Neuronal stem cell (in vitro differentiated cells): ENCODE results near the gene DOK4.
A peak's percentile ranks its signal among the peaks of the same experiment; 100 is the strongest.
"Not testable (repeated sequence)": the region's sequence is repeated elsewhere in the genome, so short reads cannot be mapped to it uniquely, and the experiment has no call there.

ENCODE experiments used
- DNase-seq: peaks from one replicate; pipeline ENCODE4 v3.0.0-alpha.2; 2013; ENCODE audit warnings: low spot score
- H2AFZ ChIP-seq: one replicate; pipeline ENCODE4 v1.6.1; 2013; ENCODE audit warnings: mild to moderate bottlenecking, low read length, inconsistent platforms
- H2AK5ac ChIP-seq: 2 replicates; pipeline ENCODE4 v1.6.1; 2013; ENCODE audit warnings: low read depth, mild to moderate bottlenecking, inconsistent platforms, low read length, moderate library complexity, mixed read lengths
- H2BK120ac ChIP-seq: 2 replicates; pipeline ENCODE4 v1.6.1; 2013; ENCODE audit warnings: low read depth, mild to moderate bottlenecking, inconsistent platforms, low read length, moderate library complexity, mixed read lengths
- H2BK12ac ChIP-seq: one replicate; pipeline ENCODE4 v1.6.1; 2013; ENCODE audit warnings: low read length, inconsistent platforms
- H2BK15ac ChIP-seq: 2 replicates; pipeline ENCODE4 v1.6.1; 2013; ENCODE audit warnings: mild to moderate bottlenecking, low read length, inconsistent platforms, mixed read lengths
- H2BK5ac ChIP-seq: one replicate; pipeline ENCODE4 v1.6.1; 2013; ENCODE audit warnings: inconsistent platforms, mild to moderate bottlenecking, low read length, moderate library complexity
- H3K14ac ChIP-seq: one replicate; pipeline ENCODE4 v1.6.1; 2013; ENCODE audit warnings: low read length, inconsistent platforms
- H3K18ac ChIP-seq: 2 replicates; pipeline ENCODE4 v1.6.1; 2013; ENCODE audit warnings: low read length, inconsistent platforms
- H3K23ac ChIP-seq: 2 replicates; pipeline ENCODE4 v1.6.1; 2013; ENCODE audit warnings: low read depth, mild to moderate bottlenecking, mixed read lengths, low read length, inconsistent platforms; ENCODE audit not compliant: poor library complexity
- H3K27ac ChIP-seq: replicated peaks from 3 replicates; pipeline ENCODE4 v1.5.1; 2013; ENCODE audit warnings: low read length, inconsistent platforms
- H3K27me3 ChIP-seq, 3 experiments: 2 replicates each; pipeline ENCODE4 v1.6.1; 2013; ENCODE audit warnings: low read length in 3 of 3, mild to moderate bottlenecking in 2 of 3, inconsistent platforms in 1 of 3, low read depth in 1 of 3, mixed read lengths in 1 of 3, moderate library complexity in 1 of 3; ENCODE audit not compliant: control insufficient read depth in 3 of 3, insufficient read depth in 3 of 3
- H3K36me3 ChIP-seq, 2 donors: replicated peaks in 1 of 2; 2 replicates each; pipeline ENCODE4 v1.6.1; 2013; ENCODE audit warnings: low read length in 2 of 2; ENCODE audit not compliant: control insufficient read depth in 2 of 2, insufficient read depth in 2 of 2
- H3K4ac ChIP-seq: 2 replicates; pipeline ENCODE4 v1.6.1; 2013; ENCODE audit warnings: inconsistent platforms, mild to moderate bottlenecking, low read length, moderate library complexity
- H3K4me1 ChIP-seq, 2 donors: 1 replicate in 1 of 2; 2 replicates in 1 of 2; pipeline ENCODE4 v1.6.1; 2013; ENCODE audit warnings: low read length in 2 of 2, low read depth in 1 of 2; ENCODE audit not compliant: control insufficient read depth in 2 of 2, insufficient read depth in 1 of 2
- H3K4me2 ChIP-seq: one replicate; pipeline ENCODE4 v1.6.1; 2013; ENCODE audit warnings: mild to moderate bottlenecking, low read length, inconsistent platforms; ENCODE audit not compliant: insufficient read depth, poor library complexity, severe bottlenecking
- H3K4me3 ChIP-seq, 2 donors: 2 replicates each; pipeline ENCODE4 v1.5.1; 2013; ENCODE audit warnings: low read length in 2 of 2, mild to moderate bottlenecking in 2 of 2, inconsistent platforms in 1 of 2, moderate library complexity in 1 of 2
- H3K79me1 ChIP-seq: one replicate; pipeline ENCODE4 v1.6.1; 2013; ENCODE audit warnings: low read depth, mild to moderate bottlenecking, inconsistent platforms, low read length, moderate library complexity
- H3K9ac ChIP-seq: one replicate; pipeline ENCODE4 v1.6.1; 2013; ENCODE audit warnings: mild to moderate bottlenecking, low read depth, low read length, inconsistent platforms; ENCODE audit not compliant: poor library complexity
- H3K9me3 ChIP-seq, 2 donors: replicated peaks in 1 of 2; 2 replicates each; pipeline versions ENCODE3 to v1.6.1; 2013; ENCODE audit warnings: low read length in 2 of 2, mild to moderate bottlenecking in 2 of 2, inconsistent platforms in 1 of 2, low read depth in 1 of 2, mixed read lengths in 1 of 2, moderate library complexity in 1 of 2; ENCODE audit not compliant: control insufficient read depth in 2 of 2, insufficient read depth in 1 of 2
- H4K8ac ChIP-seq: one replicate; pipeline ENCODE4 v1.6.1; 2013; ENCODE audit warnings: low read depth, mild to moderate bottlenecking, inconsistent platforms, low read length, moderate library complexity
- H4K91ac ChIP-seq: one replicate; pipeline ENCODE4 v1.6.1; 2013; ENCODE audit warnings: low read length, low read depth, mild to moderate bottlenecking, inconsistent platforms; ENCODE audit not compliant: poor library complexity
- WGBS, 2 donors: extraction: QIAGEN DNeasy Blood & Tissue Kit; methylation state at CpG; one replicate each; pipeline ENCODE4 v1.1.7; 2013; ENCODE audit warnings: missing lambda C conversion rate in 2 of 2, mixed read lengths in 1 of 2; ENCODE audit not compliant: insufficient read length in 2 of 2, insufficient replicate concordance in 1 of 2; ENCODE audit errors: extremely low coverage in 2 of 2; 5-methylcytosine and 5-hydroxymethylcytosine counted together

The DOK4 gene

GRCh38 chr16:57499941-57500340 is 13.6 kb upstream of the DOK4 start:
- H3K36me3 ChIP-seq, H4K8ac ChIP-seq, H3K14ac ChIP-seq, H3K18ac ChIP-seq, H2BK15ac ChIP-seq, H2BK5ac ChIP-seq, H3K4me3 ChIP-seq, DNase-seq, H3K79me1 ChIP-seq, H2AK5ac ChIP-seq, H3K9me3 ChIP-seq, H2BK120ac ChIP-seq, H3K9ac ChIP-seq, H3K4ac ChIP-seq, H3K4me1 ChIP-seq, H2BK12ac ChIP-seq, H3K27ac ChIP-seq, H3K23ac ChIP-seq, H2AFZ ChIP-seq, H3K4me2 ChIP-seq, H4K91ac ChIP-seq: not testable (repeated sequence)
- peaks cover 0 to 34% (median 0%) of the 10 kb centered on the region in 3 experiments for H3K27me3 ChIP-seq
- no CpG with 5 or more reads among the region's 11 CpGs for WGBS, 2 donors

DNA sequence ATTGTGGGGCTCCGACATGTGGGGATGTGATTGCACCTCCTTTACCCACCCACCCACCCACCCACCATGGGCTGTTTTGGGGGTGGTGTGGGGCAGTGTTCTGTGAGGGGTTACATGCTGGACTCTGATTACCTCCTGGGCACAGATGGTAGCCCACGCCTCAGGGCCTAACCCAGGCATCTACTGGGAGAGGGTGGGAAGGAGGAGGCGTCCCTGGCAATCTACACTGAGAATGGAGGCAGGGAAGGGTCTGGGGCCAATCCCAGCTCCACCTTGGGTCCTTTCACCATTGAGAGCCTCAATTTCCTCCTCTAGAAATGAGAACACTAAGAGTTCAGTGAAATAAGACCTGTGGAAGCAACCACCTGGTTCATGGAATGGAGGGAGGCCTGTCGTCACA is 11.7 kb upstream of the DOK4 start:
- Histone ChIP-seq H3K27ac (no peak overlapping the region), H3K4me3 (no peak overlapping the region), H3K9me3 (no peaks in the 10 kb centered on the region), H2BK15ac (no peak overlapping the region), H3K4me2 (no peak overlapping the region), H2BK12ac (no peak overlapping the region), H3K79me1 (no peaks in the 10 kb centered on the region), H3K23ac (no peak overlapping the region), H3K14ac (no peak overlapping the region), H3K18ac (no peak overlapping the region), H3K4me1 (peaks cover 2 to 5% of the 10 kb centered on the region in 2 donors), H3K9ac (no peak overlapping the region), H2AFZ (no peak overlapping the region), H2AK5ac (no peak overlapping the region), H3K4ac (no peak overlapping the region), H3K36me3 (no peaks in the 10 kb centered on the region), H2BK120ac (no peak overlapping the region), H3K27me3 (peaks cover 0 to 18% (median 0%) of the 10 kb centered on the region in 3 experiments), H4K8ac (no peak overlapping the region), H4K91ac (no peak overlapping the region), H2BK5ac (no peak overlapping the region)
- no peak for DNase-seq
- no CpG with 5 or more reads among the region's 4 CpGs for WGBS, 2 donors

GRCh38 chr16:57497121-57497520 is 10.8 kb upstream of the DOK4 start:
- Histone ChIP-seq H3K4me3 (no peak overlapping the region), H3K9me3 (no peaks in the 10 kb centered on the region), H2AK5ac (no peak overlapping the region), H3K4me2 (no peak overlapping the region), H3K79me1 (no peaks in the 10 kb centered on the region), H3K36me3 (no peaks in the 10 kb centered on the region), H3K23ac (no peak overlapping the region), H2AFZ (no peak overlapping the region), H2BK12ac (no peak overlapping the region), H3K14ac (no peak overlapping the region), H3K18ac (peak overlapping the region; percentile 73), H3K27me3 (peaks cover 0 to 14% (median 0%) of the 10 kb centered on the region in 3 experiments), H4K91ac (no peak overlapping the region), H2BK15ac (no peak overlapping the region), H3K9ac (no peak overlapping the region), H4K8ac (no peak overlapping the region), H3K27ac (no peak overlapping the region), H2BK120ac (no peak overlapping the region), H2BK5ac (no peak overlapping the region), H3K4ac (no peak overlapping the region), H3K4me1 (peaks cover 2 to 5% of the 10 kb centered on the region in 2 donors)
- no peak for DNase-seq
- WGBS, 2 donors: no CpG with 5 or more reads among the region's 13 CpGs

GRCh38 chr16:57493767-57494166 is 7.5 kb upstream of the DOK4 start:
- no peak overlapping the region for H2BK15ac ChIP-seq
- no peak overlapping the region for H3K4me2 ChIP-seq
- DNase-seq: no peak
- no peak overlapping the region for H3K4ac ChIP-seq
- no peak overlapping the region for H2AFZ ChIP-seq
- H3K4me3 ChIP-seq: no peak overlapping the region
- H3K18ac ChIP-seq: no peak overlapping the region
- no peak overlapping the region for H2AK5ac ChIP-seq
- no peak overlapping the region for H2BK12ac ChIP-seq
- no peak overlapping the region for H3K9ac ChIP-seq
- no peak overlapping the region for H4K91ac ChIP-seq
- peaks cover 3 to 7% of the 10 kb centered on the region in 2 donors for H3K9me3 ChIP-seq
- no peaks in the 10 kb centered on the region for H3K79me1 ChIP-seq
- H3K27ac ChIP-seq: no peak overlapping the region
- H3K23ac ChIP-seq: no peak overlapping the region
- no peak overlapping the region for H3K14ac ChIP-seq
- no peak overlapping the region for H2BK5ac ChIP-seq
- no peak overlapping the region for H4K8ac ChIP-seq
- no CpG with 5 or more reads among the region's 4 CpGs for WGBS, 2 donors
- H3K27me3 ChIP-seq: peaks cover 0 to 7% (median 0%) of the 10 kb centered on the region in 3 experiments
- H3K36me3 ChIP-seq: no peaks in the 10 kb centered on the region
- peaks cover 0 to 5% of the 10 kb centered on the region in 2 donors for H3K4me1 ChIP-seq
- H2BK120ac ChIP-seq: no peak overlapping the region
